ENCODE measurements around the gene UBA6. TPM values are rescaled to one million over a fixed set of nuclear protein-coding genes. Genes with fewer than 3 reads are reported as not detected.

The UBA6 gene
- total and polyA plus RNA-seq, 2 of the 4 experiments (the other 2 are of a cell fraction) = 29.2 to 268 TPM

DNA sequence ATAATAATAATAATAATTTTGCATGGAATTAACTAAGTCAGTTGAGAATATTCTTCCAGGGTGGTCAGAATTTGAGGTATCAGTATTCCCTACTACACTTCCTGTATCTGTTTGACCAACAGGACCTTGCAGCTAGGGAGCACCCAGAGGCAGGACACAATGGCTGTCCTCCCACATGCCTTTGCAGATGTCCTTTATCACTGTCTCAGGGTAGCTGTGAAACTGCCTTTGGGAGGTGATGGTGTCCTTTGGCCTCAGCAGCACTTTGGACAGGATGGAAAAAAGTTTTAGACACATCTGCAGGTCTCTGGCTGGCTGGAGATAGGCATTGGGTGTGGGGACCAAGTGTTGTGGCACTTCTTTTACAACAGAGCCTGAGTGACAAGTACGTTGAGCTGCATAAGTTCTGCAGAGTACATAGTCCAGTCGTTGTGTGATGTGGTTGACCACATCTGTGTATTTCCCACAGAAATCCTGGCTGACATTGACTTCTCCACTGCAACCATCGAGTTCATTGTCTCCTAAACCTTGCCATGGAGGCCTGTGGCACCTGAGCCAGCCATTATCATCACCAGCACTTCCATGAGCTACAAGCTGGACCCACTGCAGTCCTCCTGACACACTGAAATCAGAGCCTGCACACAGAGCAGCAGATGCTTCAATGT is 19.1 kb upstream of the UBA6 start:
- Histone ChIP-seq H3K9me1 (ENCODE audit: insufficient read depth, low read length) (peaks cover 11% of the 10 kb centered on the region; the same call in 1 of the 2 replicates), H3K36me3 (ENCODE audit: control insufficient read depth, insufficient read depth, low read length) (peaks cover 4% of the 10 kb centered on the region; the same call in 1 of the 2 replicates), H2BK120ac (ENCODE audit: low read depth, low read length) (no peak overlapping the region), H3K27ac (ENCODE audit: insufficient read depth, low read length) (no peak overlapping the region), H4K8ac (ENCODE audit: low read depth in 2 of 2, low read length in 2 of 2) (no peak overlapping the region), H3K4me1 (ENCODE audit: control insufficient read depth, insufficient read depth, low read length) (peaks cover 8% of the 10 kb centered on the region; the same call in 1 of the 2 replicates), H3K4me2 (ENCODE audit: low read depth, low read length) (no peak overlapping the region), H2AK9ac (replicated peaks; ENCODE audit: low read depth, low read length, poor library complexity) (no peak overlapping the region), H3K79me1 (ENCODE audit: low read depth in 1 of 2, low read length in 2 of 2) (peaks cover 3 to 23% of the 10 kb centered on the region in 2 experiments; a peak in 3 of 4 replicates), H2BK15ac (ENCODE audit: low read depth, low read length) (0 out of 3 replicates have a peak overlapping the region, but pooled peaks have one; percentile 7), H3K9ac (ENCODE audit: low read depth, low read length) (no peak overlapping the region), H3K9me3 (ENCODE audit: control insufficient read depth, insufficient read depth, low read length) (no peaks in the 10 kb centered on the region), H4K5ac (ENCODE audit: low read depth, low read length) (no peak overlapping the region), H3K27me3 (ENCODE audit: control insufficient read depth, insufficient read depth, low read length) (no peaks in the 10 kb centered on the region), H3K18ac (ENCODE audit: low read depth, low read length) (no peak overlapping the region), H3K14ac (replicated peaks; ENCODE audit: low read depth, low read length) (0 out of 2 replicates have a peak overlapping the region, but pooled peaks have one; percentile 57), H4K20me1 (ENCODE audit: insufficient read depth, low read length) (no peaks in the 10 kb centered on the region), H2AK5ac (ENCODE audit: low read depth, low read length) (no peak overlapping the region), H3K4me3 (ENCODE audit: insufficient read depth, low read depth, low read length) (no peak overlapping the region), H2AFZ (replicated peaks; ENCODE audit: low read length, poor library complexity) (no peak overlapping the region), H2BK5ac (ENCODE audit: low read depth, low read length, poor library complexity, severe bottlenecking) (no peak overlapping the region), H4K91ac (ENCODE audit: insufficient read depth, low read depth, low read length) (no peak overlapping the region), H3K56ac (ENCODE audit: extremely low read depth, insufficient read depth, low read length) (no peak overlapping the region), H3K23ac (ENCODE audit: low read depth, low read length) (no peak overlapping the region), H2BK20ac (ENCODE audit: low read depth, low read length) (no peak overlapping the region), H3K4ac (ENCODE audit: low read depth, low read length) (peak overlapping the region; percentile 16; the same call in 1 of the 2 replicates)
- dilution Hi-C loops (cut with HindIII; ENCODE audit: low sequenced_read_pairs, unreplicated experiment) (no loop called here), in situ Hi-C loops (cut with MboI; ENCODE audit: low sequenced_read_pairs) (no loop called here), intact Hi-C loops (cut with micrococcal nuclease) (no loop called here)
- BruUV-seq (replicated peaks) = no TSS peak
- 100% methylated on average over 2 of the region's 3 CpGs; no CpG with 5 or more reads in 1 of the 2 experiments for WGBS, 2 experiments (ENCODE audit: extremely low coverage in 2 of 2, insufficient read length in 1 of 2)
- TF ChIP-seq, protein P1, sequence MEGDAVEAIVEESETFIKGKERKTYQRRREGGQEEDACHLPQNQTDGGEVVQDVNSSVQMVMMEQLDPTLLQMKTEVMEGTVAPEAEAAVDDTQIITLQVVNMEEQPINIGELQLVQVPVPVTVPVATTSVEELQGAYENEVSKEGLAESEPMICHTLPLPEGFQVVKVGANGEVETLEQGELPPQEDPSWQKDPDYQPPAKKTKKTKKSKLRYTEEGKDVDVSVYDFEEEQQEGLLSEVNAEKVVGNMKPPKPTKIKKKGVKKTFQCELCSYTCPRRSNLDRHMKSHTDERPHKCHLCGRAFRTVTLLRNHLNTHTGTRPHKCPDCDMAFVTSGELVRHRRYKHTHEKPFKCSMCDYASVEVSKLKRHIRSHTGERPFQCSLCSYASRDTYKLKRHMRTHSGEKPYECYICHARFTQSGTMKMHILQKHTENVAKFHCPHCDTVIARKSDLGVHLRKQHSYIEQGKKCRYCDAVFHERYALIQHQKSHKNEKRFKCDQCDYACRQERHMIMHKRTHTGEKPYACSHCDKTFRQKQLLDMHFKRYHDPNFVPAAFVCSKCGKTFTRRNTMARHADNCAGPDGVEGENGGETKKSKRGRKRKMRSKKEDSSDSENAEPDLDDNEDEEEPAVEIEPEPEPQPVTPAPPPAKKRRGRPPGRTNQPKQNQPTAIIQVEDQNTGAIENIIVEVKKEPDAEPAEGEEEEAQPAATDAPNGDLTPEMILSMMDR (conservative IDR thresholded peaks at IDR 0.05; ENCODE audit: low read depth, low read length) = no peak
- TF ChIP-seq RCOR1 (IDR thresholded peaks at IDR 0.05; ENCODE audit: insufficient replicate concordance, low read length) = no peak
- no peak for TF ChIP-seq USF2 (IDR thresholded peaks at IDR 0.05; ENCODE audit: low read depth, low read length)
- TF ChIP-seq RAD21 (IDR thresholded peaks at IDR 0.05; ENCODE audit: low read length) = no peak
- TF ChIP-seq NFE2L2 (IDR thresholded peaks at IDR 0.05; ENCODE audit: low read depth, low read length) = no peak
- ATAC-seq (ENCODE audit: low read depth) (no peak), DNase-seq (no peak)
- ChIA-PET CTCF (no interaction called here), POLR2A (ENCODE audit: unreplicated experiment) (no interaction called here)
